CD8-positive, alpha-beta memory T cell (primary cell): ENCODE measurements around the gene HTR3B. TPM values are rescaled to one million over a fixed set of nuclear protein-coding genes. Genes with fewer than 3 reads are reported as not detected.

Experiments used
- CTCF ChIA-PET: fragments of 350-600 bp; sonication (Branson Sonifier 250); formaldehyde crosslinking; loops from one replicate; lab custom pipeline; 2021; ENCODE audit warnings: antibody characterized with exemption; lab: Charles Lee
- POLR2A ChIA-PET: fragments of 350-600 bp; sonication (Branson Sonifier 250); formaldehyde crosslinking; loops from one replicate; lab custom pipeline; 2021; ENCODE audit warnings: antibody characterized with exemption; lab: Charles Lee
- DNase-seq, 5 donors: peaks; one replicate each; pipeline versions ENCODE4 v3.0.0 to v3.0.0-alpha.2; 2020 to 2022; ENCODE audit warnings: mixed read lengths in 1 of 5
- H3K27ac ChIP-seq: one replicate; pipeline ENCODE4 v1.7.0; 2013; ENCODE audit warnings: low read depth, mild to moderate bottlenecking, low read length, moderate library complexity
- H3K27me3 ChIP-seq: 2 replicates; pipeline ENCODE4 v1.7.0; 2013; ENCODE audit warnings: low read length, mild to moderate bottlenecking; ENCODE audit not compliant: insufficient read depth, poor library complexity, severe bottlenecking
- H3K36me3 ChIP-seq: 2 replicates; pipeline ENCODE4 v1.7.0; 2013; ENCODE audit warnings: mild to moderate bottlenecking, low read length, moderate library complexity; ENCODE audit not compliant: insufficient read depth
- H3K4me1 ChIP-seq: 2 replicates; pipeline ENCODE4 v1.7.0; 2013; ENCODE audit warnings: mild to moderate bottlenecking, low read length, moderate library complexity; ENCODE audit not compliant: insufficient read depth
- H3K4me3 ChIP-seq: 2 replicates; pipeline ENCODE4 v1.7.0; 2013; ENCODE audit warnings: mild to moderate bottlenecking, low read length
- H3K9me3 ChIP-seq: 2 replicates; pipeline ENCODE4 v1.7.0; 2013; ENCODE audit warnings: mild to moderate bottlenecking, low read length
- H3K27ac Mint-ChIP-seq, 8 donors: one replicate each; pipeline ENCODE4 v1.8.0; 2020 to 2021; ENCODE audit warnings: mixed read lengths in 8 of 8, mild to moderate bottlenecking in 6 of 8, inconsistent platforms in 3 of 8, moderate library complexity in 3 of 8
- H3K27me3 Mint-ChIP-seq, 2 donors: one replicate each; pipeline ENCODE4 v1.8.0; 2020 to 2021; ENCODE audit warnings: mixed read lengths in 2 of 2, mild to moderate bottlenecking in 1 of 2, moderate library complexity in 1 of 2
- H3K36me3 Mint-ChIP-seq, 3 donors: one replicate each; pipeline ENCODE4 v1.8.0; 2020 to 2021; ENCODE audit warnings: mixed read lengths in 3 of 3, inconsistent platforms in 1 of 3, mild to moderate bottlenecking in 1 of 3
- H3K4me1 Mint-ChIP-seq, 3 donors: one replicate each; pipeline ENCODE4 v1.8.0; 2020 to 2021; ENCODE audit warnings: mixed read lengths in 3 of 3, inconsistent platforms in 1 of 3, mild to moderate bottlenecking in 1 of 3
- H3K4me3 Mint-ChIP-seq, 7 donors: one replicate each; pipeline ENCODE4 v1.8.0; 2020 to 2021; ENCODE audit warnings: mixed read lengths in 7 of 7, mild to moderate bottlenecking in 6 of 7, moderate library complexity in 4 of 7, inconsistent platforms in 2 of 7
- H3K9me3 Mint-ChIP-seq, 5 donors: one replicate each; pipeline ENCODE4 v1.8.0; 2020 to 2022; ENCODE audit warnings: mixed read lengths in 5 of 5, mild to moderate bottlenecking in 3 of 5, moderate library complexity in 2 of 5, inconsistent platforms in 1 of 5
- polyA plus RNA-seq: library from polyadenylated mRNA; unstranded; fragments of 300-500 nt; fragmentation: Illumina TruSeq; gene quantifications from one replicate; pipeline ENCODE4 v1.2.3, GENCODE V29; 2021
- total RNA-seq, 2 experiments: library from RNA; stranded (reverse); gene quantifications; one replicate each; pipeline ENCODE4 v1.2.3, GENCODE V29; 2021

The HTR3B gene, protein sequence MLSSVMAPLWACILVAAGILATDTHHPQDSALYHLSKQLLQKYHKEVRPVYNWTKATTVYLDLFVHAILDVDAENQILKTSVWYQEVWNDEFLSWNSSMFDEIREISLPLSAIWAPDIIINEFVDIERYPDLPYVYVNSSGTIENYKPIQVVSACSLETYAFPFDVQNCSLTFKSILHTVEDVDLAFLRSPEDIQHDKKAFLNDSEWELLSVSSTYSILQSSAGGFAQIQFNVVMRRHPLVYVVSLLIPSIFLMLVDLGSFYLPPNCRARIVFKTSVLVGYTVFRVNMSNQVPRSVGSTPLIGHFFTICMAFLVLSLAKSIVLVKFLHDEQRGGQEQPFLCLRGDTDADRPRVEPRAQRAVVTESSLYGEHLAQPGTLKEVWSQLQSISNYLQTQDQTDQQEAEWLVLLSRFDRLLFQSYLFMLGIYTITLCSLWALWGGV
- total RNA-seq (not detected), polyA plus RNA-seq (not detected)

DNA sequence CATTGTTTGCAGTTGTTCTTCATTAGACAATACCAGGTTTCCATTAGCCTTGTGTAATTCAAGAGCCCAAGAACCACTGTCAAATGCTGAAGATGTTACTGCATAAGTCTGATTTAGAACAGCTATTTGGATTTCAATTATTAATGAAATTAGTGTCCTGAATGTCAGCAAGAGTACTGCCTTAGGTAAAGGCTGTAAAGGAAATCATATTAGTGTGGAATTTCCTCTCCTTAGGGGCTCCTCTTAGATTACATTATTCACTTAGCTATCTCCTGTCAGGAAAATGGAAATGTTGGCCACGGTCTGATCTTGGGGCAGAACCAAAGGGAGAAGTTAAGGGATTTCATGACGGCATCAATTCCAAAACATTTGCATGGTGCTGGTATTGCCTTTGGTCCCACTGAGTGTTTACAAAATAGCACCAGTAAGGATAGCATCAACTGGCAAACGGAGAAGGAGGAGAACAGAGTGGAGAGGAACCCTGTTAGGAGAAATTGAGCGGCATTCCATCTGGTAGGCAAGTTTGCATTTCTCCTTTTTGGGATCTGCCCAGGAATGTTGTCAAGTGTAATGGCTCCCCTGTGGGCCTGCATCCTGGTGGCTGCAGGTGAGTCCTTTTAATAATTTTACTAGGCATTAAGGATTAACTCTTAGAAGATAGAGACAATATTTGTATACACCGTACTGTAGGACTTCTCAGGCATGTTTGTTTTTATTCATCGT is at the start of gene HTR3B:
Gene HTR3B, plus strand, starts transcription at position 418 of the 723 bp plus-strand sequence. Its CDS starts 138 bp downstream, at position 556.
- DNase-seq, result no peak
- Histone ChIP-seq H3K4me3 (no peak within 1 kb of the TSS), H3K27me3 (no peaks in the 10 kb centered on the region), H3K36me3 (no peaks in the 10 kb centered on the region), H3K27ac (no peak within 1 kb of the TSS), H3K9me3 (no peaks in the 10 kb centered on the region), H3K4me1 (no peaks in the 10 kb centered on the region)
- ChIA-PET POLR2A (no interaction called here), CTCF (no interaction called here)
- no peaks in the 10 kb centered on the region for H3K36me3 Mint-ChIP-seq
- no peaks in the 10 kb centered on the region for H3K9me3 Mint-ChIP-seq
- H3K4me3 Mint-ChIP-seq, result no peak within 1 kb of the TSS
- H3K4me1 Mint-ChIP-seq, result no peaks in the 10 kb centered on the region
- H3K27me3 Mint-ChIP-seq, result peaks cover 6 to 9% of the 10 kb centered on the region in 2 donors
- H3K27ac Mint-ChIP-seq, result no peak within 1 kb of the TSS

DNA sequence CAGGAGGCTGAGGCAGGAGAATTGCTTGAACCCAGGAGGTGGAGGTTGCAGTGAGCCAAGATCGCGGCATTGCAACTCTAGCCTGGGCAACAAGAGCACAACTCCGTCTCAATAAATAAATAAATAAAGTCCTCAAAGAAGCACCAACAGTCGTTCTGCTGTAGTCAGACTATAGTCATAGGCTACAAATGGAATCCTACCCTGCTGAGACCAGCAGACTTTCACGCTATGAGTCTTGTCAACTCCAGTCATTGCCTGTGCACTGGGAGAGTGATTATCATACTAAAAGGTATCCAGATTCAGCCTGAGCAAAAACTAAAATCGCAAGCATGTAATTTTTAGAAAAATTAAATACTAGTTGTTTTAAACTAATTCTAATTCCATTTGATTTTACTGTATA is 48.8 kb upstream of the HTR3B start:
- peaks cover 10% of the 10 kb centered on the region for H3K4me1 ChIP-seq
- no peak overlapping the region for H3K4me3 ChIP-seq
- H3K4me1 Mint-ChIP-seq, result peaks cover 22 to 38% (median 30%) of the 10 kb centered on the region in 3 donors
- no peak overlapping the region for H3K27ac ChIP-seq
- no peaks in the 10 kb centered on the region for H3K9me3 ChIP-seq
- H3K27me3 Mint-ChIP-seq, result no peaks in the 10 kb centered on the region
- H3K27ac Mint-ChIP-seq, result no peak overlapping the region
- H3K9me3 Mint-ChIP-seq, result no peaks in the 10 kb centered on the region
- peaks cover under 1% of the 10 kb centered on the region for H3K36me3 ChIP-seq
- ChIA-PET CTCF (no interaction called here), POLR2A (no interaction called here)
- H3K27me3 ChIP-seq, result no peaks in the 10 kb centered on the region
- H3K4me3 Mint-ChIP-seq, result no peak overlapping the region
- DNase-seq, result no peak
- H3K36me3 Mint-ChIP-seq, result peaks cover 6 to 27% (median 8%) of the 10 kb centered on the region in 3 donors

DNA sequence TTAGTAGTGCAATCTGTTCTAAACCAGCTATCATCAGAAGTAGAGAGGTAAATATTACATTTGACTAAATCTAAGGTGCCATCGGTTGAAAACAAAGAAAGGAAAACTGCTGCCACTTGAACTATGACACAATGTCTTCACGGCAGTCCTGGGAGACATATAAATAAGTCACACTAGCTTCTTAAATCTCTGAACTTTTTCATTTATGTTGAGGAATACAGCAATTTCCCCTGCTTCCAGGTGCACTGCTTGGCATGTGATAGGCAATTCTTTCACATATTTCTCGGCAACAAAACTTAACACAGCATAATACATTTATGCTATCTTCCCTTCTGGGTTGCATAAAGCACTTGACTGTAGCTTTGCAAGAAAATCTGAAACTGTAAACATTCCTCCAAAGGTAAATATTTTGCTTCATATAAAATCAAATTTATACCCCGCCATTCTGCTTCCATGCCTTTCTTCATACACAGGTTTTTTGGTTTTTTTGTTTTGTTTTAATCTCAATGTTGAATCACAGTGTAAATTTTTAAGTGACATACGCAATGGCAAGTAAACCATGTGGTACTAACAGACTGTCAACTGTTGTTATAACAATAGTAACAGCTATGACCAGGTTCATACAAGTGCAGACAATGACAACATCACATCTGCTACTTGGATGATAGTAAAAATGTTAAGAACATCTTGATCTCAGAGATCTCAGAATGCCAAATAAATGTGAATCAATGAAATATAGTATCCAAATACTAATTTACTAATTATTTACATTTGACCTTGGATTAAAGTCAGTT is 47.4 kb upstream of the HTR3B start:
- Histone ChIP-seq H3K9me3 (no peaks in the 10 kb centered on the region), H3K27ac (no peak overlapping the region), H3K27me3 (no peaks in the 10 kb centered on the region), H3K36me3 (no peaks in the 10 kb centered on the region), H3K4me3 (no peak overlapping the region), H3K4me1 (peaks cover 10% of the 10 kb centered on the region)
- H3K9me3 Mint-ChIP-seq, result no peaks in the 10 kb centered on the region
- peaks cover 0 to 15% (median 0%) of the 10 kb centered on the region in 3 donors for H3K36me3 Mint-ChIP-seq
- ChIA-PET POLR2A (no interaction called here), CTCF (no interaction called here)
- no peaks in the 10 kb centered on the region for H3K27me3 Mint-ChIP-seq
- H3K4me1 Mint-ChIP-seq, result peaks cover 29 to 49% (median 43%) of the 10 kb centered on the region in 3 donors
- H3K27ac Mint-ChIP-seq, result peak overlapping the region in 3 of 8 donors; percentile 9 to 61 (median 43)
- DNase-seq, result no peak
- H3K4me3 Mint-ChIP-seq, result no peak overlapping the region

DNA sequence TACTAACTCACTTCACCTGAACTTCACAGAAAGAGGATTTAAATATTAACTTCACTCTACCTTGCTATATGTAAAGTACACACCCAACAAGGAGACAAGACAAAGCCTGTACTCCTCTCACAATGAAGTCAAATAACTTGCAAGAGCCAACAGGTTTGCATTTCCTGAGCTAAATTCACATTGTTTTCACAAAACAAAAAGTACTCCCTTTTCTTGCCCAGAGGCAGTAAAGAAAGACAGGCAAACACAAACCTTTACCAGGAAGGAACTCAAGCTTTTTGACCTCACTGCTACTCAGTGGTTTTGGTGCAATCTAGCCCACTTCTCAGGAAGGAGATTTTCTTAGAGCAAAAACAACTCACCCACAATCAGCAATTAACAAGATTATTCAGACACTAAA is 44.9 kb upstream of the HTR3B start:
- no peaks in the 10 kb centered on the region for H3K9me3 Mint-ChIP-seq
- Histone ChIP-seq H3K36me3 (no peaks in the 10 kb centered on the region), H3K27ac (no peak overlapping the region), H3K4me1 (peaks cover 14% of the 10 kb centered on the region), H3K27me3 (no peaks in the 10 kb centered on the region), H3K9me3 (no peaks in the 10 kb centered on the region), H3K4me3 (no peak overlapping the region)
- peak overlapping the region; percentile 0 to 94 (median 79) for H3K27ac Mint-ChIP-seq
- CTCF ChIA-PET, result interaction anchor here (0.7 to 1.4 kb wide), 3 partner anchors 11 to 63 kb away, joined by 3 to 4 read pairs (median 3); no protein-coding TSS in a partner anchor
- H3K36me3 Mint-ChIP-seq, result peaks cover 0 to 5% (median 3%) of the 10 kb centered on the region in 3 donors
- no peaks in the 10 kb centered on the region for H3K27me3 Mint-ChIP-seq
- POLR2A ChIA-PET, result no interaction called here
- peak overlapping the region; percentile 20 to 76 (median 72) for H3K4me3 Mint-ChIP-seq
- H3K4me1 Mint-ChIP-seq, result peaks cover 35 to 57% (median 57%) of the 10 kb centered on the region in 3 donors
- peak in 1 of 5 donors; percentile 17 for DNase-seq

DNA sequence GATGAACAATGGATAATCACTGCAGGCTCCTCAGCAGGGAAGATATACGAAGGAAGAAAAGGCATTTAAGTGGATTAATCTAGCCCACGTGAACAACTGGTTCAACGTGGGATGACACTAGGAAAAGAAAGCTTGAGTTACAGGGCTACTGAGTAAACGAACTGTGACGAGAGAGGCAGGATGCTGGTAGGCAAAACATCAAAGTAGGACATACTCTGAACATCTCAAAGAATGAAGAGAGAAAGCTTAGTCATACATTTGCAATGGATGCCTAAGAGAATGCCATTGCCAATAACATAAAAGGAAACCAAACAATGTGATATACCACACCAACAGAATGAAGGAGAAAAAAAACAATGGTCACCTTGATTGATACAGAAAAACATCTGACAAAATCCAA is 42.2 kb upstream of the HTR3B start:
- no peak overlapping the region for H3K27ac ChIP-seq
- H3K9me3 ChIP-seq, result no peaks in the 10 kb centered on the region

DNA sequence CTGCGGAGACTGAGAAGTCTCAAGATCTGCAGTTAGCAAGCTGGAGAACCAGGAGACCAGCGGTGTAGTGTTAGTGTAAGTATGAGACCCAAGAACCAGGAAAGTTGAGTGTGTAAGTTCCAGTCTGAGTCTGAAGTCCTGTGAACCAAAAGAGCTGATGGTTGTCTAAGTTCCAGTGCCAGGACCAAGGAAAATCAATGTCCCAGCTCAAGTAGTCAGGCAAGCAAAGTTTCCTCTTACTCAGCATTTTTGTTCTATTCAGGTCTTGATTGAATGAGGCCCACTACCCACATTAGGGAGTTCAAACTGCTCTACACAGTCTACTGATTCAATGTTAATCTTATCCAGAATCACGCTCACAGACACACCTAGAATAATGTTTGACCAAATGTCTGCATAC is 40.2 kb upstream of the HTR3B start:
- H3K27me3 Mint-ChIP-seq, result no peaks in the 10 kb centered on the region
- Histone ChIP-seq H3K27me3 (no peaks in the 10 kb centered on the region), H3K9me3 (no peaks in the 10 kb centered on the region), H3K4me3 (no peak overlapping the region), H3K27ac (no peak overlapping the region), H3K4me1 (peaks cover 13% of the 10 kb centered on the region), H3K36me3 (no peaks in the 10 kb centered on the region)
- no peak overlapping the region for H3K4me3 Mint-ChIP-seq
- H3K27ac Mint-ChIP-seq, result peak overlapping the region in 5 of 8 donors; percentile 15 to 82 (median 68)
- H3K4me1 Mint-ChIP-seq, result peaks cover 48 to 74% (median 69%) of the 10 kb centered on the region in 3 donors
- peaks cover 0 to 16% (median 11%) of the 10 kb centered on the region in 3 donors for H3K36me3 Mint-ChIP-seq
- DNase-seq, result no peak
- CTCF ChIA-PET, result no interaction called here
- POLR2A ChIA-PET, result no interaction called here
- H3K9me3 Mint-ChIP-seq, result no peaks in the 10 kb centered on the region

More for the DNA sequence above, 42.2 kb upstream of the HTR3B start:
- Mint-ChIP-seq H3K36me3 (peaks cover 0 to 12% (median 10%) of the 10 kb centered on the region in 3 donors), H3K27me3 (no peaks in the 10 kb centered on the region), H3K4me1 (peaks cover 43 to 72% (median 62%) of the 10 kb centered on the region in 3 donors), H3K9me3 (no peaks in the 10 kb centered on the region), H3K4me3 (peak overlapping the region in 5 of 7 donors; percentile 10 to 68 (median 28)), H3K27ac (peak overlapping the region; percentile 5 to 98 (median 86))
- no peak for DNase-seq
- no peaks in the 10 kb centered on the region for H3K36me3 ChIP-seq
- peaks cover 19% of the 10 kb centered on the region for H3K4me1 ChIP-seq
- H3K27me3 ChIP-seq, result no peaks in the 10 kb centered on the region
- no peak overlapping the region for H3K4me3 ChIP-seq
- ChIA-PET POLR2A (no interaction called here), CTCF (no interaction called here)

DNA sequence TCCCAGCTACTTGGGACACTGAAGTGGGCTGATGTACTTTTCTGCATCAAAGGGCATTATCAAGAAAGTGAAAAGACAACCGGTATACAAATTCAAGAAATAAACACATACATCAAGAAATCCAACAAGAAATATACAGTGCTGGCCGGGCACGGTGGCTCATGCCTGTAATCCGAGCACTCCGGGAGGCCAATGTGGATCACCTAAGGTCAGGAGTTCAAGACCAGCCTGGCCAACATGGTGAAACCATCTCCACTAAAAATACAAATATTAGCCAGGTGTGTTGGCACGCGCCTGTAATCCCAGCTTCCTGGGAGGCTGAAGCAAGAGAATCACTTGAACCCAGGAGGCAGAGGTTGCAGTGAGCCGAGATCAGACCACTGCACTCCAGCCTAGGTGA is 38.7 kb upstream of the HTR3B start:
- Mint-ChIP-seq H3K4me3 (peak overlapping the region in 1 of 7 donors; percentile 68), H3K4me1 (peaks cover 44 to 68% (median 66%) of the 10 kb centered on the region in 3 donors), H3K36me3 (peaks cover 0 to 17% (median 11%) of the 10 kb centered on the region in 3 donors), H3K27ac (peak overlapping the region in 5 of 8 donors; percentile 36 to 81 (median 71)), H3K9me3 (no peaks in the 10 kb centered on the region), H3K27me3 (no peaks in the 10 kb centered on the region)
- no peak overlapping the region for H3K27ac ChIP-seq
- DNase-seq, result no peak
- no peaks in the 10 kb centered on the region for H3K27me3 ChIP-seq
- POLR2A ChIA-PET, result no interaction called here
- no peaks in the 10 kb centered on the region for H3K9me3 ChIP-seq
- H3K4me3 ChIP-seq, result no peak overlapping the region
- CTCF ChIA-PET, result no interaction called here
- H3K36me3 ChIP-seq, result no peaks in the 10 kb centered on the region
- H3K4me1 ChIP-seq, result peaks cover 9% of the 10 kb centered on the region
